ENCODE data around the gene RAB24.

RAB24 gene

GRCh38 chr5:177299697-177300096, 3.8 kb downstream of the RAB24 start:
- no peak for DNase-seq (ENCODE audit: low read depth)
- H3K4me3 ChIP-seq (ENCODE audit: low read length): no peak overlapping the region
- no peak for TF ChIP-seq CTCF (IDR thresholded peaks at IDR 0.05; ENCODE audit: insufficient read depth, low read depth, low read length, missing control alignments)

- no peak for DNase-seq (ENCODE audit: low read depth)
- H3K4me3 ChIP-seq (ENCODE audit: low read length): no peak overlapping the region
- no peak for TF ChIP-seq CTCF (IDR thresholded peaks at IDR 0.05; ENCODE audit: insufficient read depth, low read depth, low read length, missing control alignments)
Observed at GRCh38 chr5:177297922-177298321, 5.6 kb downstream of the RAB24 start.

GRCh38 chr5:177296581-177296980, 6.9 kb downstream of the RAB24 start:
- H3K4me3 ChIP-seq (ENCODE audit: low read length): no peak overlapping the region
- no peak for TF ChIP-seq CTCF (IDR thresholded peaks at IDR 0.05; ENCODE audit: insufficient read depth, low read depth, low read length, missing control alignments)
- DNase-seq (ENCODE audit: low read depth): no peak

- no peak for DNase-seq (ENCODE audit: low read depth)
- no peak for TF ChIP-seq CTCF (IDR thresholded peaks at IDR 0.05; ENCODE audit: insufficient read depth, low read depth, low read length, missing control alignments)
- H3K4me3 ChIP-seq (ENCODE audit: low read length): no peak overlapping the region
Observed at GRCh38 chr5:177295924-177296323, 7.6 kb downstream of the RAB24 start.

GRCh38 chr5:177294632-177295031, 8.9 kb downstream of the RAB24 start:
- no peak for DNase-seq (ENCODE audit: low read depth)
- no peak for TF ChIP-seq CTCF (IDR thresholded peaks at IDR 0.05; ENCODE audit: insufficient read depth, low read depth, low read length, missing control alignments)
- H3K4me3 ChIP-seq (ENCODE audit: low read length): no peak overlapping the region

GRCh38 chr5:177293819-177294581, 9.5 kb downstream of the RAB24 start:
- no peak for TF ChIP-seq CTCF (IDR thresholded peaks at IDR 0.05; ENCODE audit: insufficient read depth, low read depth, low read length, missing control alignments)
- no peak for DNase-seq (ENCODE audit: low read depth)
- no peak overlapping the region for H3K4me3 ChIP-seq (ENCODE audit: low read length)

- no peak for DNase-seq (ENCODE audit: low read depth)
- no peak for TF ChIP-seq CTCF (IDR thresholded peaks at IDR 0.05; ENCODE audit: insufficient read depth, low read depth, low read length, missing control alignments)
- H3K4me3 ChIP-seq (ENCODE audit: low read length): no peak overlapping the region
Observed at GRCh38 chr5:177291735-177292134, 11.8 kb downstream of the RAB24 start.
